ENCODE measurements around the gene TP53. TPM values are rescaled to one million over a fixed set of nuclear protein-coding genes. Genes with fewer than 3 reads are reported as not detected.
A peak's percentile ranks its signal among the peaks of the same experiment; 100 is the strongest.
"Not testable (repeated sequence)": the region's sequence is repeated elsewhere in the genome, so short reads cannot be mapped to it uniquely, and the experiment has no call there.

The TP53 gene
- polyA plus RNA-seq, 1 donor from 2014 or later: 13.8 TPM

GRCh38 chr17:7626956-7627249, 60.4 kb downstream of the TP53 start:
- Histone ChIP-seq H3K9ac (ENCODE audit: low read length) (peak overlapping the region; percentile 97), H3K9me2 (ENCODE audit: insufficient read depth, low read length) (no peaks in the 10 kb centered on the region), H3K36me3 (ENCODE audit: insufficient read depth, low read length) (no peaks in the 10 kb centered on the region), H3K79me2 (replicated peaks; ENCODE audit: insufficient read depth, low read length) (peaks cover 11% of the 10 kb centered on the region), H3K27me3 (ENCODE audit: insufficient read depth, low read depth, low read length) (no peaks in the 10 kb centered on the region), H3F3A (ENCODE audit: insufficient read depth, low read length, poor library complexity, severe bottlenecking) (no peaks in the 10 kb centered on the region), H3K4me3 (ENCODE audit: low read length) (peak overlapping the region; percentile 88), H4K20me1 (ENCODE audit: insufficient read depth) (no peaks in the 10 kb centered on the region), H3K9me3 (ENCODE audit: low read length) (no peaks in the 10 kb centered on the region), H3K27ac (ENCODE audit: low read length) (peak overlapping the region; percentile 96), H3K4me2 (ENCODE audit: low read length) (peak overlapping the region; percentile 87), H2AFZ (ENCODE audit: low read depth, low read length) (peak overlapping the region; percentile 83)
- TF ChIP-seq, protein P1, sequence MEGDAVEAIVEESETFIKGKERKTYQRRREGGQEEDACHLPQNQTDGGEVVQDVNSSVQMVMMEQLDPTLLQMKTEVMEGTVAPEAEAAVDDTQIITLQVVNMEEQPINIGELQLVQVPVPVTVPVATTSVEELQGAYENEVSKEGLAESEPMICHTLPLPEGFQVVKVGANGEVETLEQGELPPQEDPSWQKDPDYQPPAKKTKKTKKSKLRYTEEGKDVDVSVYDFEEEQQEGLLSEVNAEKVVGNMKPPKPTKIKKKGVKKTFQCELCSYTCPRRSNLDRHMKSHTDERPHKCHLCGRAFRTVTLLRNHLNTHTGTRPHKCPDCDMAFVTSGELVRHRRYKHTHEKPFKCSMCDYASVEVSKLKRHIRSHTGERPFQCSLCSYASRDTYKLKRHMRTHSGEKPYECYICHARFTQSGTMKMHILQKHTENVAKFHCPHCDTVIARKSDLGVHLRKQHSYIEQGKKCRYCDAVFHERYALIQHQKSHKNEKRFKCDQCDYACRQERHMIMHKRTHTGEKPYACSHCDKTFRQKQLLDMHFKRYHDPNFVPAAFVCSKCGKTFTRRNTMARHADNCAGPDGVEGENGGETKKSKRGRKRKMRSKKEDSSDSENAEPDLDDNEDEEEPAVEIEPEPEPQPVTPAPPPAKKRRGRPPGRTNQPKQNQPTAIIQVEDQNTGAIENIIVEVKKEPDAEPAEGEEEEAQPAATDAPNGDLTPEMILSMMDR (IDR thresholded peaks at IDR 0.05; ENCODE audit: poor library complexity, severe bottlenecking): no peak
- TF ChIP-seq EP300 (conservative IDR thresholded peaks at IDR 0.05; ENCODE audit: poor library complexity, severe bottlenecking) (no peak), TAF1 (IDR thresholded peaks at IDR 0.05; ENCODE audit: low read depth) (no peak), EZH2 (IDR thresholded peaks at IDR 0.05; ENCODE audit: borderline replicate concordance, insufficient read depth, low read length, poor library complexity, severe bottlenecking) (no peak), MXI1 (conservative IDR thresholded peaks at IDR 0.05; ENCODE audit: poor library complexity, severe bottlenecking) (no peak), RAD21 (conservative IDR thresholded peaks at IDR 0.05) (no peak), SMC3 (conservative IDR thresholded peaks at IDR 0.05; ENCODE audit: poor library complexity) (no peak), POLR2AphosphoS5 (IDR thresholded peaks at IDR 0.05) (no peak), REST (IDR thresholded peaks at IDR 0.05; ENCODE audit: borderline replicate concordance) (no peak)

GRCh38 chr17:7626307-7626706, 61.0 kb downstream of the TP53 start:
- Histone ChIP-seq H3K9me2 (ENCODE audit: insufficient read depth, low read length) (no peaks in the 10 kb centered on the region), H3K27me3 (ENCODE audit: insufficient read depth, low read depth, low read length) (no peaks in the 10 kb centered on the region), H3F3A (ENCODE audit: insufficient read depth, low read length, poor library complexity, severe bottlenecking) (no peaks in the 10 kb centered on the region), H3K79me2 (replicated peaks; ENCODE audit: insufficient read depth, low read length) (peaks cover 11% of the 10 kb centered on the region), H3K9ac (ENCODE audit: low read length) (peak overlapping the region; percentile 97), H3K27ac (ENCODE audit: low read length) (peak overlapping the region; percentile 96), H3K4me2 (ENCODE audit: low read length) (peak overlapping the region; percentile 87), H3K9me3 (ENCODE audit: low read length) (no peaks in the 10 kb centered on the region), H3K36me3 (ENCODE audit: insufficient read depth, low read length) (no peaks in the 10 kb centered on the region), H2AFZ (ENCODE audit: low read depth, low read length) (no peak overlapping the region), H3K4me3 (ENCODE audit: low read length) (peak overlapping the region; percentile 88), H4K20me1 (ENCODE audit: insufficient read depth) (no peaks in the 10 kb centered on the region)
- TF ChIP-seq SMC3 (conservative IDR thresholded peaks at IDR 0.05; ENCODE audit: poor library complexity) (no peak), MXI1 (conservative IDR thresholded peaks at IDR 0.05; ENCODE audit: poor library complexity, severe bottlenecking) (no peak), TAF1 (IDR thresholded peaks at IDR 0.05; ENCODE audit: low read depth) (no peak), POLR2AphosphoS5 (IDR thresholded peaks at IDR 0.05) (no peak), EZH2 (IDR thresholded peaks at IDR 0.05; ENCODE audit: borderline replicate concordance, insufficient read depth, low read length, poor library complexity, severe bottlenecking) (no peak), EP300 (conservative IDR thresholded peaks at IDR 0.05; ENCODE audit: poor library complexity, severe bottlenecking) (no peak), RAD21 (conservative IDR thresholded peaks at IDR 0.05) (no peak), REST (IDR thresholded peaks at IDR 0.05; ENCODE audit: borderline replicate concordance) (no peak)
- TF ChIP-seq, protein P1 (IDR thresholded peaks at IDR 0.05; ENCODE audit: poor library complexity, severe bottlenecking): no peak

DNA sequence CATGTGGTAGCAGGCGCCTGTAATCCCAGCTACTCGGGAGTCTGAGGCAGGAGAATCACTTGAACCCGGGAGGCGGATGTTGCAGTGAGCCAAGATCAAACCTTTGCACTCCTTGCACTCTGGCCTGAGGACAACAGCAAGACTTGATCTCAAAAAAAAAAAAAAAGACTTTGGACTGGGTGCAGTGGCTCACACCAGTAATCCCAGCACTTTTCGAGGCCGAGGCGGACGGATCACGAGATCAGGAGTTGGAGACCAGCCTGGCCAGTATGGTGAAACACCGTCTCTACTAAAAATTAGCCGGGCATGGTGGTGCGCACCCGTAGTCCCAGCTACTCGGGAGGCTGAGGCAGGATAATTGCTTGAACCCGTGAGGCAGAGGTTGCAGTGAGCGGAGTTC, 61.5 kb downstream of the TP53 start:
- not testable (repeated sequence) for H3K27ac ChIP-seq (ENCODE audit: low read length); H3K9ac ChIP-seq (ENCODE audit: low read length); H3K36me3 ChIP-seq (ENCODE audit: insufficient read depth, low read length); H3K9me3 ChIP-seq (ENCODE audit: low read length); H3K4me3 ChIP-seq (ENCODE audit: low read length); H3K9me2 ChIP-seq (ENCODE audit: insufficient read depth, low read length); H3F3A ChIP-seq (ENCODE audit: insufficient read depth, low read length, poor library complexity, severe bottlenecking); H3K4me2 ChIP-seq (ENCODE audit: low read length); H4K20me1 ChIP-seq (ENCODE audit: insufficient read depth); H3K27me3 ChIP-seq (ENCODE audit: insufficient read depth, low read depth, low read length); H2AFZ ChIP-seq (ENCODE audit: low read depth, low read length)
- peaks cover 11% of the 10 kb centered on the region for H3K79me2 ChIP-seq (replicated peaks; ENCODE audit: insufficient read depth, low read length)

Data from neural cell (in vitro differentiated cells).